NCI-H82 treated with DMSO at 0.1 percent for 48 hours (cell line): Measurements from ENCODE around the gene SLC2A8.

Experiments
- DNase-seq: peaks from one replicate; lab custom pipeline; 2025; ENCODE audit not compliant: unreplicated experiment; lab: John Stamatoyannopoulos, UW

Gene SLC2A8

GRCh38 chr9:127380479-127380878 lies 16.5 kb upstream of the SLC2A8 start:
- DNase-seq: no peak

GRCh38 chr9:127382541-127382940 lies 14.4 kb upstream of the SLC2A8 start:
- no peak for DNase-seq

GRCh38 chr9:127384016-127384730 lies 12.8 kb upstream of the SLC2A8 start:
- no peak for DNase-seq

- no peak for DNase-seq
Observed at GRCh38 chr9:127384901-127385300, 12.1 kb upstream of the SLC2A8 start.

GRCh38 chr9:127386249-127386648 lies 10.7 kb upstream of the SLC2A8 start:
- DNase-seq: no peak

GRCh38 chr9:127386981-127387380 lies 10.0 kb upstream of the SLC2A8 start:
- no peak for DNase-seq

- no peak for DNase-seq
Observed at GRCh38 chr9:127388037-127388855, 8.7 kb upstream of the SLC2A8 start.

GRCh38 chr9:127388856-127389238 lies 8.1 kb upstream of the SLC2A8 start:
- DNase-seq: no peak

- DNase-seq: no peak
Observed at GRCh38 chr9:127389381-127390247, 7.4 kb upstream of the SLC2A8 start.

GRCh38 chr9:127390248-127390545 lies 6.8 kb upstream of the SLC2A8 start:
- no peak for DNase-seq

- DNase-seq: no peak
Observed at GRCh38 chr9:127390563-127390962, 6.4 kb upstream of the SLC2A8 start.

GRCh38 chr9:127392166-127392565 lies 4.8 kb upstream of the SLC2A8 start:
- DNase-seq: no peak

GRCh38 chr9:127392976-127393375 lies 4.0 kb upstream of the SLC2A8 start:
- DNase-seq: no peak

- no peak for DNase-seq
Observed at GRCh38 chr9:127393645-127394044, 3.3 kb upstream of the SLC2A8 start.

GRCh38 chr9:127395497-127396252 lies 1.3 kb upstream of the SLC2A8 start:
- no peak for DNase-seq

- DNase-seq: peak; percentile 51
Observed at GRCh38 chr9:127396253-127396807, 639 bp upstream of the SLC2A8 start.

GRCh38 chr9:127397646-127398274 lies 791 bp downstream of the SLC2A8 start:
- no peak for DNase-seq

- no peak for DNase-seq
Observed at GRCh38 chr9:127398275-127398647, 1.3 kb downstream of the SLC2A8 start.

- DNase-seq: no peak
Observed at GRCh38 chr9:127398715-127399400, 1.9 kb downstream of the SLC2A8 start.
